ENCODE measurements around the gene BMI1.

Gene BMI1

GRCh38 chr10:22319980-22320558 lies 830 bp upstream of the BMI1 start:
- no peak for DNase-seq

GRCh38 chr10:22321156-22321923 lies 441 bp downstream of the BMI1 start:
- peak in 4 of 5 donors; percentile 28 to 61 (median 53) for DNase-seq

DNA sequence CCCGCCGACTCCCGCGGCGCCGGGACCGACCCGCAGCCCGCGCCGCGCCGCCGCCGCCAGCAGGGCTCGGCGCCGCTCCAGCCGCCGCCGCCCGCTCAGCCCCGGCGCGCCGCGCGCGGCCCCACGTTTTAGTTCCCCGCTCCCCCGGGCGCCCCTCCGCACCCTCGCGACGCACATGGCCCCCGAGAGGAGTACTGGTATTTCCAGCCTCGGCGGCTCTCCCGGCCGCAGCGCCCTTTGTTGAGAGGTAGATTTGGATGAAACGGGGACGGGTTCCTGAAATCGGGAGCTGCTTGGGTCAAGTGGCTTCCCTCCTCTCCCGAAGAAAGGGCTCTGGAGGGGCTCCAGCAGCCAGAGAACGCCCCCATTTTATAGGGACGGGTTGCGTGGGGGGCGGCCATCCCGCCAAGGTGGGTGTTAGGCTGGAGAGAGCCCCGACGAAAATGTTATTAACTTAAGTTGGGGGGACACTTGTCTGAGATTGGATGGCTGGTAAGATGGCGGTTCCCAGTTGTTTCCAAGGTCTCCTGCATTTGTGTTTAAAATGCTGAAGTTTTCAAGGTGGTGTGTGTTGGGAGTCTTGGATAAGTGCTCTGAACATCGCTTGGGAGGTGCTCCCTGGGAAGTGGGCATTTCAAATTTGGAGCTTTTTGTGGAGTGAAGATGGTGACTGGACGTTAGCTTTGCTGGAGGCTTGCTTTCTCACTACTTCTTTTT lies 1.2 kb downstream of the BMI1 start:
- peak in 1 of 5 donors; percentile 49 for DNase-seq

- DNase-seq, result no peak
These were observed 1.8 kb downstream of the BMI1 start for GRCh38 chr10:22322641-22323160.

DNA sequence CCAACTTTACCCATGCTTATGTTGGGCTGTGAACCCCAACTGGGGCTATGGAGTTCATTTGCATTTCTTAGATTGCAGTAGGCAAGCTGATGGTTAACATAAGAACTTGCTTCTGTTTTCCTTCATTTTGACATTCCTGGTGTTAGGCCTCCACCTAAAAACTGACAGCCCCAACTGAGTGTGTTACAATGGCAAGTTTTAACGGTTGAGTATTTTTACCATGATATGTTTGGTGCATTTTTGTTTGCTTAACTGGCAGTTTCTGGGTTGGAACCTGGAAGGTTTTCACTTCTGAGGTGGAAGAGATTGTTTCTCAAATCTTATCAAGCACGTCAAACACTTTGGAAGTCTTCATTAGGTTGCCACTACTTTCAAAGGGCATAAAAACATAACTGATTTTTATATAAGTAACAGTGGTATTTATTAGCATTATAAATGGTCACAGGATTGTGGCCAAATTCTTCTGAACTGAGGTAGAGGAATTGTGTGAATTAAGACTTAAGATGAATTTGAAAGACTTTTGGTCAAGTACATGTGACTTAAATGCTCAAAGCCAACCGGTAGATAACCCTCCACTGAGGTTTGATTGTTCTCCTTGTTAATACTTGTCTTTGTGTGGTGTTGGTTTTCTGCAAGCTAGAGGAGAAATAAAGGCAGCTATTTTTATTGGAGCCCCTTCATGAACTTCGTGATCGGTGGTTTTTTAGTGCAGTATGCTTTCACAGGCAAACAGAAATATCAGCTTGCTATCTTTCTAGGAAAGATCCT lies 2.8 kb downstream of the BMI1 start:
- no peak for DNase-seq

- DNase-seq, result no peak
These were observed 3.5 kb downstream of the BMI1 start for GRCh38 chr10:22324413-22324812.

DNA sequence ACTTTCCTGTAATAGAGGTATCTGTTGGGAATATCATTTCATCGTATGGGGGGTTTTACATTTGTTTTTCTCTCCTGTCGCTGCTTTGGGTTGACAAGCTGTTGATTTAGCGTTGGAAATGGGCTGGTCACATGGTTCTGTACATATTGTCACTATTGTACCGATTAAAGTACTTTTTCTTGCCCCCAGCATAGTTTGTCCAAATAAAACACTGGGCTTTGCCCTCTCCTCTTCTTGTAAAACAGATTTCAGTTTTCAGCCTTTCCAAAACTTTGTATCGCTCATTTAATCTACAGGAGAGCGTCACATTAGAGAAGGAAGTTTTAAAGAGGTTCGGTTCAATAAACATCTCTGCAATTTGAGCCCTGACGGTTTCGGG lies 4.0 kb downstream of the BMI1 start:
- no peak for DNase-seq

DNA sequence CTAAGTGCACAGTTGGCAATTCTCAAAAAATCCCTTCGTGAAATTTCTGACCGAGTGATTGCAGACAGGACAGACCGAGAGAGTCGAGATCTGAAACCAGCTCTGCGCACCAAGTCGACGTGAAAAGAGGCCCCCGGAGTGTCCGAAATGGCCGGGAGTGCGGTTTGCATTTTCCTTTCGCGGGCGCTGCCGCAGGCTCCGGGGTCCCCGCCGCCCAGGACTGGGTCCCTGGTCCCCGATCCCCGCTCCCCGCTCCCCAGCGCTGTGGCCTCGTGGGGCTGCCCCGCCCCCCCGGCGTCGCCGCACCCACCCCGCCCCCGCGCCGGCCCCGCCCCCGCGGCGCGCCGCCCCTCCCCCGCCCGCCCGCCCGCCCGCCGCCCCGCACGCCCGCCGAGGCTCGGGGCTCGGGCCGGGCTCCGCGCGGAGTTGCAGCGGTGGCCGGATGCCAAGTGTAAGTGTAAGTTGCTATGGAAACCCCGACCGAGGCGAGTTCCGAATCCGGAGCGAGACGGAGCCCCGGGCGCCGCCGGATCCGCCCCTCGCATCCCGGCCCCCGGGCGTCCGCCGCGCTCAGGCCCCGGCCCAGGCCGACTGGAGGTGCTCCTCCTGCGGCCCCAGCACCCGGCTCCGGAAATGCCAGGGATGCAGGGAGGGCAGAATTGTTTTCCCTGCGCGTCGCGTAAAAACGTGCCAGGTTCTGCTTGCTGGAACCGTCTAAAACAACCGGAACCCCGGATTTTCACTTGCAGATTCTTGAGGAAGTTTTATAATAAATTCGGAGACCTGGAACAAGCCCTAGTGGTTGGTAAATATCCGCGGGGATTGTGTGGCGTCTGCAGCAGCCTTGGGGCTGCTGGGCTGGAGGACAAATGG lies 4.6 kb downstream of the BMI1 start:
- DNase-seq, result peak; percentile 66 to 80 (median 77)

- DNase-seq, result no peak
These were observed 5.3 kb downstream of the BMI1 start for GRCh38 chr10:22326145-22326702.

DNA sequence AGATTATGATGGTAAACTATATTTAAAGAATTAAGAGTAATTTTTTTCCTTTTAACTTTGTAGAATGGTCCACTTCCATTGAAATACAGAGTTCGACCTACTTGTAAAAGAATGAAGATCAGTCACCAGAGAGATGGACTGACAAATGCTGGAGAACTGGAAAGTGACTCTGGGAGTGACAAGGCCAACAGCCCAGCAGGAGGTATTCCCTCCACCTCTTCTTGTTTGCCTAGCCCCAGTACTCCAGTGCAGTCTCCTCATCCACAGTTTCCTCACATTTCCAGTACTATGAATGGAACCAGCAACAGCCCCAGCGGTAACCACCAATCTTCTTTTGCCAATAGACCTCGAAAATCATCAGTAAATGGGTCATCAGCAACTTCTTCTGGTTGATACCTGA lies 8.3 kb downstream of the BMI1 start:
- no peak for DNase-seq

DNA sequence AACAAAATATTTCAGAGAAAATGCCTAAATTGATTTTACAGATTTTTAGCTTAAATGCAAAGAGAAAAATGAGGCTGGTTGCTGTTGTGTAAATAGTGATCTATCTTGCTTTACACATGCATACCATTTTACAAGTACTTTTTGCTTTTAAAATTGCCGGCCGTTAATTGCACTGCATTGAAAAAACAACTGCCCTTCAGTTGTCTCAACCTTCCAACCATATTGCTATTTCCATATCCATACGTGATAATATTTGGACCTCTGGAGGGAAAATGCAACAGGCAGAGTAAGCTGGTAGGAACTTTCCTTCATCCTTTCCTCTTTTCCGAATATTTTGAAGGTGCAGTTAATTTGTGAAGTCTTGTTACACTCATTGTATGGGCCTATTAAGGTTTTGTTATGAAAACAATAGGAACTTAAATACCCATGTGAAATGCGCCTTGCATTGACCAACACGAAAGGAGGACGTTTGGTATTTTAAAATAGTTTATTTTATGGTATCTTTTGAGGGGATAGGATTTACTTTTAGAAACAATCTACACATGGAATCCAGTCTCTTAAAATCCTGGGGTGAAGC lies 11.3 kb downstream of the BMI1 start:
- DNase-seq, result no peak

GRCh38 chr10:22333167-22333974 lies 12.5 kb downstream of the BMI1 start:
- DNase-seq, result peak in 1 of 5 donors; percentile 80

DNA sequence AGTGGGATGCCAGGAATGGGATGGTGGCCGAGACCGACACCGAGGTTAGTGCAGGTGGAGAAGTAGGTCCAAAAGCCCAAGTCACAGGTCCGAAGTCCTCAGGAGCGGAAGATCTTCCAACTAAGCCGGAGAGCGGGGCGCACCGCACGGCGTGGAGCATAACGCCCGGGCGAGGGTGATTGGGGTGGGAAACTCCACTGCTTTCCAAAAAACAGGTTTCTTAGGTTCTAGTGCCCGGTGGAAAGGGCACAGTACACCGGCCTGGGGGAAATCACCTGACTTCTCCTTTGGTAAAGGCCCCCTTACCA lies 13.0 kb downstream of the BMI1 start:
- DNase-seq, result no peak

GRCh38 chr10:22334414-22335172 lies 13.7 kb downstream of the BMI1 start:
- DNase-seq, result no peak

GRCh38 chr10:22335173-22335933 lies 14.5 kb downstream of the BMI1 start:
- DNase-seq, result peak; percentile 51 to 86 (median 69)

GRCh38 chr10:22338185-22338900 lies 17.4 kb downstream of the BMI1 start:
- no peak for DNase-seq

GRCh38 chr10:22338931-22339330 lies 18.0 kb downstream of the BMI1 start:
- no peak for DNase-seq

DNA sequence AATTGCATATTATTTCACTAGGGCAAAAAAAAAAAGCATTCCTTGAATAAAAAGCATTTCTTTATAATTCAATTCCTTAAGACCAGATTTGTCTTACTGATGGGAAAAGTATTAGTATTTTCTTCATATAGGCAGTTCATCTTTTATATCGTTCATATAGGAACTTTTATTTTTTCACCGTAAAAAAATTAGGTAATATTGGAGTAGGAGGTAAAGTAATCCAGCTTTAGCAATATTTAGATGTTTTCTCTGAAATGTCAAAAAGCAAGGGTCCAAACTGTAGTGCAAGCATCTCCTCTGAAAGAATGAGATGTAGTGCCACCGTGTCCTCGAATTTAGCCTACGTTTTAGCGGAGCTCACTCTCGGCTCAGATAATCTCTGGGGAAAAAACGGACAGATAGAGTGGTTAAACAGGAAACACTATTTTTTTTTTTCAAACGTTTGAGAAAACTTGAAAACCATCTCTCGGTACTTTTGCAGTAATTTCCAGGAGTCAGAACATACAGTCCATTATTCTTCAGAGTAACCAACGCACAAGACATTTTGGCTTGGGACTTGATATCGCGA lies 18.9 kb downstream of the BMI1 start:
- no peak for DNase-seq

Data from T-helper 1 cell (primary cell).